ENCODE results near the gene VPS8.

The VPS8 gene

DNA sequence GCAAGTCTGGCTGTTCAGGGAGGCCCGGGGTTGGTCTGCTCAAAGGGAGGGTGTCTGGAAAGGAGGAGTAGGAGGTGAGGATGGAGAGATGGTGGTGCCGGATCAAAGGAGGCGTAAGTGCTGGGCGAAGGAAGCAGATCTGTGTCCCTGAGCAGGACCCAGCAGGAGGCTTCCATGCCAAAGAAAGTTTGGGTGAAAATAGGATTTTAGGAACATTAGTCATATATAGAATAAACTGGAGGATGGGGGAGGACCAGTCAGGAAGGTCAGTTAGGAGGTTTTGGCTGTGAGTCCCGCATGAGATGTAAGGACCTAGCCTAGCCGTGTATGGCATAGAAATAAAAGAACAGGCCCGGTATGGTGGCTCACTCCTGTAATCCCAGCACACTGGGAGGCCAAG lies 28.6 kb upstream of the VPS8 start:
- Histone ChIP-seq H3K79me2 (ENCODE audit: insufficient read depth, low read depth) (no peaks in the 10 kb centered on the region), H3K4me3 (IDR thresholded peaks at IDR 0.05; ENCODE audit: insufficient read depth, low read depth, low read length) (no peak overlapping the region), H3K4me1 (ENCODE audit: low read depth, poor library complexity, severe bottlenecking) (peaks cover 5% of the 10 kb centered on the region), H3K27me3 (ENCODE audit: insufficient read depth, low read depth) (peaks cover 7% of the 10 kb centered on the region; the same call in 1 of the 2 replicates), H3K9ac (no peak overlapping the region), H4K20me1 (ENCODE audit: insufficient read depth) (no peaks in the 10 kb centered on the region), H3K36me3 (ENCODE audit: insufficient read depth) (no peaks in the 10 kb centered on the region), H2AFZ (ENCODE audit: low read depth) (no peak overlapping the region), H3K4me2 (no peak overlapping the region), H3K27ac (no peak overlapping the region)
- TF ChIP-seq, protein P1, sequence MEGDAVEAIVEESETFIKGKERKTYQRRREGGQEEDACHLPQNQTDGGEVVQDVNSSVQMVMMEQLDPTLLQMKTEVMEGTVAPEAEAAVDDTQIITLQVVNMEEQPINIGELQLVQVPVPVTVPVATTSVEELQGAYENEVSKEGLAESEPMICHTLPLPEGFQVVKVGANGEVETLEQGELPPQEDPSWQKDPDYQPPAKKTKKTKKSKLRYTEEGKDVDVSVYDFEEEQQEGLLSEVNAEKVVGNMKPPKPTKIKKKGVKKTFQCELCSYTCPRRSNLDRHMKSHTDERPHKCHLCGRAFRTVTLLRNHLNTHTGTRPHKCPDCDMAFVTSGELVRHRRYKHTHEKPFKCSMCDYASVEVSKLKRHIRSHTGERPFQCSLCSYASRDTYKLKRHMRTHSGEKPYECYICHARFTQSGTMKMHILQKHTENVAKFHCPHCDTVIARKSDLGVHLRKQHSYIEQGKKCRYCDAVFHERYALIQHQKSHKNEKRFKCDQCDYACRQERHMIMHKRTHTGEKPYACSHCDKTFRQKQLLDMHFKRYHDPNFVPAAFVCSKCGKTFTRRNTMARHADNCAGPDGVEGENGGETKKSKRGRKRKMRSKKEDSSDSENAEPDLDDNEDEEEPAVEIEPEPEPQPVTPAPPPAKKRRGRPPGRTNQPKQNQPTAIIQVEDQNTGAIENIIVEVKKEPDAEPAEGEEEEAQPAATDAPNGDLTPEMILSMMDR (conservative IDR thresholded peaks at IDR 0.05; ENCODE audit: low read depth, low read length), result no peak

DNA sequence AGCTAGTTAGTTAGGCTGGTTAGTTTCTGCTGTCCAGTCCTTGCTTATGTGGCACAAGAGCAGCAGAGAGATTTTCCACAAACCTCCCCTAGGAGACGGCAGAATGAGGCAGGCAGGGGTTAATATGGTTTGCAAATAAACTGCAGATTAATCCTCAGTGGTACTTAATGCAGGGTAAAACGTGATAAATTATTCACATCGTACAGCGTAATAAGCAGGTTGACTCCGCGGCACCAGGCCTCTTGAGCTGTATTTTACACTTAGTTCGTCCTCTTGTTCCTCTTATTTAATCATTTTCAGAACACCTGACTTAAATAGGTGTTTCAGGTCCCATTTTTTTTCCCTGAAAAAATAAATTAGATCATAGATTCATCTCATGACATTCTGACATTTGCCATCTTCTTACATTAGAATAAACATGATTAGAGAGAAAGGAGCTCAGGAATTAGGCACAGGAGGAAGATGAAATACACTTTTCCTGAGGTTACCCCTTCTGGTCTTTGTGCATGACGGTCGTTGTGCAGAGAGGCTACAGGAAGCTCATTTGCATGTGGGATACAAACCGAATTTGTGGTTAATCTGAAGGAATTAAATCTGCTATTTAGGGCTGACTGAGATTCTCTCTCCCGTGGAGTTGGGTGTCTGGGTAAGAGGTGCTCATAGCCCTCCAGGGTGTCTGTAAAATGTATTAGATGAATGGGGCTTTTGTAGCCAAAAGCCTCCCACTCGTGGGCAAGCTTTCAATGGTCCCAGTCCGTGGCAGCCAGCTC lies 27.1 kb upstream of the VPS8 start:
- no peak overlapping the region for H2AFZ ChIP-seq (ENCODE audit: low read depth)
- TF ChIP-seq, protein P1 (conservative IDR thresholded peaks at IDR 0.05; ENCODE audit: low read depth, low read length), result no peak
- H3K27me3 ChIP-seq (ENCODE audit: insufficient read depth, low read depth), result no peaks in the 10 kb centered on the region
- H4K20me1 ChIP-seq (ENCODE audit: insufficient read depth), result no peaks in the 10 kb centered on the region
- no peak overlapping the region for H3K9ac ChIP-seq
- no peak overlapping the region for H3K27ac ChIP-seq
- no peaks in the 10 kb centered on the region for H3K36me3 ChIP-seq (ENCODE audit: insufficient read depth)
- H3K4me1 ChIP-seq (ENCODE audit: low read depth, poor library complexity, severe bottlenecking), result peaks cover 5% of the 10 kb centered on the region
- H3K79me2 ChIP-seq (ENCODE audit: insufficient read depth, low read depth), result no peaks in the 10 kb centered on the region
- H3K4me3 ChIP-seq (IDR thresholded peaks at IDR 0.05; ENCODE audit: insufficient read depth, low read depth, low read length), result no peak overlapping the region
- no peak overlapping the region for H3K4me2 ChIP-seq

DNA sequence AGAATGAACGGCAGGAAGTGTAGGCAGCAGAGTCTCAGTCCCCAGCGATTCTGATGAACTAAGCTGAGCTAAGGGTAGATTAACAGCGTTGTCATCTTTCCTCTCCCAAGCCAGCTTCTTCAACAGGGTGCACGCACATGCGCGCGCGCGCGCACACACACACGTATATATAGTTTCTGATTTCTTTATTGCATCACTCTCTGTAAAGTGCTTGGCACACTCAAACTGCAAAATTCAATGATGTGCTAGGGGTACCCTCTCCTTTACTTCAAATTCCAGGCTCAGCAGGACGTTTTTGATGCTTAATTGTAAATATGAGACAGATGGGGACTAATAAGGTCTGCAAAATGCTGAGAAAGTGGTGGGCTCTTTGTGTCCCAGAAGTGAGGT lies 26.1 kb upstream of the VPS8 start:
- Histone ChIP-seq H4K20me1 (ENCODE audit: insufficient read depth) (no peaks in the 10 kb centered on the region), H3K27ac (no peak overlapping the region), H3K9ac (no peak overlapping the region), H3K27me3 (ENCODE audit: insufficient read depth, low read depth) (no peaks in the 10 kb centered on the region), H3K4me2 (no peak overlapping the region), H3K36me3 (ENCODE audit: insufficient read depth) (no peaks in the 10 kb centered on the region), H3K79me2 (ENCODE audit: insufficient read depth, low read depth) (no peaks in the 10 kb centered on the region), H3K4me3 (IDR thresholded peaks at IDR 0.05; ENCODE audit: insufficient read depth, low read depth, low read length) (no peak overlapping the region), H2AFZ (ENCODE audit: low read depth) (no peak overlapping the region), H3K4me1 (ENCODE audit: low read depth, poor library complexity, severe bottlenecking) (peaks cover 5% of the 10 kb centered on the region)
- TF ChIP-seq, protein P1 (conservative IDR thresholded peaks at IDR 0.05; ENCODE audit: low read depth, low read length), result no peak

DNA sequence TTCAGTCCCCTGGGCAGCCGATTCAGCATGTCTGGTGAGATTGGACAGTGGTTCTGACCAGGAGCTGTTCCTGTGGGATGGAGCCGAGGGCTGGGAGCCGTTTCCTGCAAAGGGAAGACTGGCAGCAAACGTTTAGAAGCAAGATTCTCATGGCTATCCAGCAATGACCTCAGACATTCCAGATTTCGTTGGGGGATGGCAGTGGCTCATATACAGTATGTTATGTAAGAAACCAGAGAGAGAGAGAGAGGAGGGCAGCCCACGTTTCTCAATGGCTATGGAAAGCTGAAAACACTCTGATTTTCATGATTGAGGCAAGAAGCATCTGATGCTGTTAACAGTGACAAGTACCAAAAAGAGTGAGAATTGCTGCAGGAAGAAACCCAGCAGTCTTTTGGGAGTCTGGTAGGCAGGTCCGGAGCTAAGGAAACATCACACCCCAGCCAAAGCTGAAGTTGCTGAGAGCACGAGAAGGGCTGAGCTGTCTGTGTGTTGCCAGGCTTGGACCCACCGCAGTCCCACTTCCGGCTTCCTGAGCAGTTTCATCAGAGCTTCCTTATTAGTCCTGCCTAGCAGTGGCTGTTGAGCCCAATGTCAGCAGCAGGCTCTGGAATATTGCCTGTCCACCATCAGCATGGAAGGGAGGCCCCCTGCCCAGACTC lies 25.6 kb upstream of the VPS8 start:
- no peaks in the 10 kb centered on the region for H4K20me1 ChIP-seq (ENCODE audit: insufficient read depth)
- H3K4me3 ChIP-seq (IDR thresholded peaks at IDR 0.05; ENCODE audit: insufficient read depth, low read depth, low read length), result no peak overlapping the region
- no peak overlapping the region for H2AFZ ChIP-seq (ENCODE audit: low read depth)
- TF ChIP-seq, protein P1 (conservative IDR thresholded peaks at IDR 0.05; ENCODE audit: low read depth, low read length), result no peak
- no peak overlapping the region for H3K4me2 ChIP-seq
- H3K27me3 ChIP-seq (ENCODE audit: insufficient read depth, low read depth), result no peaks in the 10 kb centered on the region
- no peak overlapping the region for H3K9ac ChIP-seq
- no peaks in the 10 kb centered on the region for H3K79me2 ChIP-seq (ENCODE audit: insufficient read depth, low read depth)
- H3K27ac ChIP-seq, result no peak overlapping the region
- peaks cover 5% of the 10 kb centered on the region for H3K4me1 ChIP-seq (ENCODE audit: low read depth, poor library complexity, severe bottlenecking)
- no peaks in the 10 kb centered on the region for H3K36me3 ChIP-seq (ENCODE audit: insufficient read depth)
